Smooth muscle cell of the brain vasculature (primary cell): ENCODE data around the gene LRRK2.
"Not testable (repeated sequence)": the region's sequence is repeated elsewhere in the genome, so short reads cannot be mapped to it uniquely, and the experiment has no call there.

Experiments
- DNase-seq: peaks from one replicate; pipeline ENCODE4 v3.0.0-alpha.2; 2012; ENCODE audit warnings: low read depth, low spot score

The LRRK2 gene

DNA sequence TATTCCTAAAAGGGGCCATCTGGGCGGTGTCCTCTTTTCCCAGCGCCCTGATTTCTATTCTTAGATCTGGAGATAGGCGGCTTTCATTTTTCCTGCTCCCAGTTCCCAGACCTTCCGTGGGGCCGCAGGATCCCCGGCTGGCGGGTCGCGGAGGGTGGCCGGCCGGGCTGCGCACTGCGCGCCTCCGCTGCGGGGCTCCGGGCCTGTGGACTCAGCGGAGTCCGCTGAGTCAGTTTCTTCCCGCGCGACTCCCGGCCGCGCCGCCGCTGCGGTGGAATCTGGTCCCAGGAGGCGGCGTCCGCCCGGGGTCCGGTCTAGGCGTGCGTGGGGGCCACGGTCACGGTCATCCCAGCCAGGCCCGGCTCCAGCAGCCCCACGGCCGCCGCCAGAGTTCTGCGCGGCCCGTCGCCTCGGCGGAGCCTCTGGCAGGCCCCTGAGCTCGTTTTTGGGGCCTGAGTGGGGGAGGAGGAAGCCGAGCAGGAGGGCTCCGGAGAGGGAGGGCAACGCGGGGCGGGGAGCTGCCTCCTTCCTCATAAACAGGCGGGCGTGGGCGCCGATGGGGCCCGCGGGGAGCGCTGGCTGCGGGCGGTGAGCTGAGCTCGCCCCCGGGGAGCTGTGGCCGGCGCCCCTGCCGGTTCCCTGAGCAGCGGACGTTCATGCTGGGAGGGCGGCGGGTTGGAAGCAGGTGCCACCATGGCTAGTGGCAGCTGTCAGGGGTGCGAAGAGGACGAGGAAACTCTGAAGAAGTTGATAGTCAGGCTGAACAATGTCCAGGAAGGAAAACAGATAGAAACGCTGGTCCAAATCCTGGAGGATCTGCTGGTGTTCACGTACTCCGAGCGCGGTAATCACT is at the start of gene LRRK2:
Gene LRRK2, plus strand, starts transcription at position 559 of the 853 bp plus-strand sequence. Its CDS starts 135 bp downstream, at position 694.
- DNase-seq: no peak

DNA sequence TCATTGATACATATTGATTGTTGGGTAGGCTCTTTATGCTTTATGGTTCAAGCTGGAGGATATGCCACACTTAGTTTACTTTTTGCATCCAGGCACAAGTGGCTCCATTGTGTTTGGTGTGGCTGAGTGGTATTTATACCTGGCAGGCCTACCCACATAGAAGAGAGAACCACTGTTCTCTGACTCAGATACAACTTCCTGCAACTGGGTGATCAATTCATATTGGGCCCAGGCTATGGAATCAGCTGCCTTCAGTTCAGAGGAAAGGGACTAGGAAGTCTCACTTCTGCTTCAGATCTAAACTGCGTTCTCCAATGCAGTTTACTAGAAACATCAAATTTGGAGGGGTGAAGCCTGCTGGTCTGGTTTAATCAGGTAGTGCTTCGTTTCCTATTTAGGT is 49.8 kb upstream of the LRRK2 start:
- DNase-seq: no peak

DNA sequence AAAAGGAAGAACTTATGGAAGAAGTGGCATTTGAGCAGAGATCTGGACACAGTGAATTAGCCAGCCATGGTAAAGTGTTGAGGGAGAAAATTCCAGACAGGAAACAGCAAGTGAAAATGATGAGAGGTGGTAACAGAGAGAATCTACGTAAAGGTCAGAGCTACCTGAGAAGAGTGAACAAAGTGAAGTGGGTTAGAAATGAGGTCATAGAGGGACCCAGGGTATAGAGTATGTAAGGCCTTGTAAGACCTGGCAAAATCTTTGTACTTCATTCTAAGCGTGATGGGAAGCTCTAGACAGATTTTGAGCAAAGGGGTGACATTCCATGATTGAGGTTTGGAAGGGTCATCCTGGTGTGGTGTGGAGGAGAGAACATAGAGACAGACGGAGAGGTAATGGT is 49.3 kb upstream of the LRRK2 start:
- no peak for DNase-seq

DNA sequence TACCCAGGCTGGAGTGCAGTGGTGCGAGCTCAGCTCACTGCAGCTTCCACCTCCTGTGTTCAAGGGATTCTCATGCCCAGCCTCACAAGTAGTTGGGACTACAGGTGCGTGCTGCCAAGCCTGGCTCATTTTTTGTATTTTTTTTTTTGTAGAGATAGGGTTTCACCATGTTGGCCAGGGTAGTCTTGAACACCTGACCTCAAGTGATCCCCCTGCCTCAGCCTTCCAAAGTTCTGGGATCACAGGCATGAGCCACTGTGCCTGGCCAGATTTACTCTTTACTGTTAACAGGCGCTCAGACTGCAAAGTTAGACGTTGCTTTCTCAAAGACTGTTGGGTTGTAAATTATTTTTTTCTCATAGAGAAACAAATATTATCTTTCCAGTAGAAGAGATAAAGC is 46.1 kb upstream of the LRRK2 start:
- DNase-seq: no peak

GRCh38 chr12:40181490-40181889 is 43.3 kb upstream of the LRRK2 start:
- DNase-seq: no peak

DNA sequence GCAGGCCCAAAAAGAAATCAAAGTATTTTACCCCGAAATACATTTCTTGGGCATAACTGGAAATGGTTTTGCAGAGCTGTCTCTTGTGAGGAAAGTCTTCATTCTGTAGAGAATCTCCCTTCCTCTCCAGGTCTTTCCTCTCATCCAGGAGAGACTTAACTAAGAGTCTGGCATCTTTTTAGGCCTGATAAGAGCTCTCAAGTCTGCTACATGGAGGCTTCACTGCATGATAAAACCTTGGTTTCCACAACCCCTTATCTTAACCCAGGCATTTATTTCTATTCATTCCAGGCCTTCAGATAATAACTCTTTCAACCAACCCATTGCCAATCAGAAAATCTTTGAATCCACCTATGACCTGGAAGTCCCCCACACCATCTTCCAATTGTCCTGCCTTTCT is 41.1 kb upstream of the LRRK2 start:
- no peak for DNase-seq

- DNase-seq: no peak
Observed at GRCh38 chr12:40184493-40185302, 40.1 kb upstream of the LRRK2 start.

- DNase-seq: no peak
Observed at GRCh38 chr12:40185303-40185693, 39.5 kb upstream of the LRRK2 start.

DNA sequence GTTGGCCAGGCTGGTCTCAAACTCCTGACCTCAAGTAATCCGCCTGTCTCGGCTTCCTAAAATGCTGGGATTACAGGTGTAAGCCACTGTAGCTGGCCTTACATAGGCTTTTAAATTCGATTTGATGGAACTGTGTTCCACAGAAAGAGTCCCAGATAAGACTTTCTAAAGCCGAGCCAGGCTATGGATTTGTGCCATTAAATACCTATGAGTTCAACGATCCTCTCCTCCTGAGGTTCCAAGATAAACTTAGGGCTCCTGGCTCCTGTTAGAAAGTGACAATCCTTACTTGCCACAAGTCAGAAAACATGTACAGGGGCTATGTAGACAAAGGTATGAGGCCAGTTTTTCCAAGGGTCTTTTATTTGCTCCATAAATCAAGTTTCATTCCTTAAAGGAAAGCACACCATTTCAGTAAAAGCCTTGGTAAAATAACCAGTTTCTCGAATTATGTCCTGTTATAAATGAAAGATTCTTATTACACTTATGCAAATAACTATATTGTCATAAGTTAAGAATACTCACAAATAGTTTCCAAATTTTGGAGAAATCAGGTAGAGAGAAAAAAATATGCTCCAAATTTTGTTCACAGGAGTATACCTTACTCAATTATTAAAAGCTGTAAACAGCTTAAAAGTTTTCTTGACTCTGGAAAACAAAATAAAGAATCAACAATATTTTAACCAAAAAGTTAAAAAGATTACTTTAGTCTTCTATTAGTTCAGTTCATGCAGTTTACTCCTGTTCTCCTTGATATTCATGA is 36.1 kb upstream of the LRRK2 start:
- no peak for DNase-seq

DNA sequence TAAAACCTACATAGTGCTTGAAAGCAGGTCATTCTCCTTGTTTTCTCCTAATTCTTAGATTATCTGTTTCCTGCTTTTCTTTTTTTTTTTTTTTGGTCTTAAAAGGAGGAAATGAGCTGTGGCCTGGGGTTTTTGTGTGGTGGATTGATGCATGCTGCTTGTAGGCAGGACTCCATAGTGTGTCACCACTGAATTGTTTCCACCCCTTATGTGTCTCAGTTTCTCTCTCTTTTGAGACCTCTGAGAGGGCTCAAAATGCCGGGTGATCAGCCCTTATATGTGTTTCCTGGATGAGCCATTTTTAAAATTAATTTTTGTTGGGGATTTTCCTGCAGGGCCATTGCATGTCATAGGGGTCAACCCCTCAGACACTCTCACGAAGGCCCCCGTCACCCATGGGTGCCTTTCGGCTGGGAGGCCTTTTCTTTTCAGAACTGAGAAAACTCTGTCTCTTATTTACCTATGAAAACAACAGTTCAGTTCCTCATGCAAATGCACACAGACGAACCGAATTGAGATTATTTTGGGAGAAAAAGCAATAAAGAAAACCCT is 32.0 kb upstream of the LRRK2 start:
- no peak for DNase-seq

- no peak for DNase-seq
Observed at GRCh38 chr12:40194846-40195245, 30.0 kb upstream of the LRRK2 start.

DNA sequence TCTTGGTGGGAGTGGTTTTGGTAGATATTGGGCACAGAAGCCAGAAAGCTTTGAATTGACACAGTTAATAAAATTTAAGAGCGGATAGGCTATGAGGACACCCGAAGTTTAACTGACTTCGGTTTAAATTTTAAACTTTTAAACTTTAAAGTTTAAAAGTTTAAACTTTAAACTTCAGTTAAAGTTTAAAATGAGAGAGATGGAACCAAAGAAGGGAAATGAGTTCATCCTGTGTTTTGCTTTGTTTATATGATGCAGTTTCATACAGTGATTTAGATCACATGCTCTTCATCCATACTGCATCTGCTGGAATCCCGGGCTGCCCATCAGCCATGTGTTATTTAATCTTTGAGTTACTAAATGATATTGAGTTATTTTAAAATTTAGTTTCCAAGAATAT is 27.2 kb upstream of the LRRK2 start:
- DNase-seq: no peak

DNA sequence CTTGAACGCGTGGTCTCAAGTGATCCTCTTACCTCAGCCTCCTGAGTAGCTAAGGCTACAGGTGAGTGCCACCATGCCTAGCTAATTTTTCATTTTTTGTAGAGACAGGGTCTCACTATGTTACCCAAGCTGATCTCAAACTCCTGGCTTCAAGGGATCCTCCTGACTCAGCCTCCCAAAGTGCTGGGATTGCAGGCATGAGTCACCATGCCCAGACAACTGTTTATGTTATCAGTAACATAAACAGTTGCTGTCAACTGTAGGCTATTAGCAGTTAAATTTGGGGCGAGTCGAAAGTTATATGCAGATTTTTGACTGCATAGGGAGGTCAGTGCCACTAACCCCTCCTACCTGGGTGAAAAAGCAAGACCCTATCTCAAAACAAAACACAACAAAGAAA is 26.2 kb upstream of the LRRK2 start:
- DNase-seq: no peak

DNA sequence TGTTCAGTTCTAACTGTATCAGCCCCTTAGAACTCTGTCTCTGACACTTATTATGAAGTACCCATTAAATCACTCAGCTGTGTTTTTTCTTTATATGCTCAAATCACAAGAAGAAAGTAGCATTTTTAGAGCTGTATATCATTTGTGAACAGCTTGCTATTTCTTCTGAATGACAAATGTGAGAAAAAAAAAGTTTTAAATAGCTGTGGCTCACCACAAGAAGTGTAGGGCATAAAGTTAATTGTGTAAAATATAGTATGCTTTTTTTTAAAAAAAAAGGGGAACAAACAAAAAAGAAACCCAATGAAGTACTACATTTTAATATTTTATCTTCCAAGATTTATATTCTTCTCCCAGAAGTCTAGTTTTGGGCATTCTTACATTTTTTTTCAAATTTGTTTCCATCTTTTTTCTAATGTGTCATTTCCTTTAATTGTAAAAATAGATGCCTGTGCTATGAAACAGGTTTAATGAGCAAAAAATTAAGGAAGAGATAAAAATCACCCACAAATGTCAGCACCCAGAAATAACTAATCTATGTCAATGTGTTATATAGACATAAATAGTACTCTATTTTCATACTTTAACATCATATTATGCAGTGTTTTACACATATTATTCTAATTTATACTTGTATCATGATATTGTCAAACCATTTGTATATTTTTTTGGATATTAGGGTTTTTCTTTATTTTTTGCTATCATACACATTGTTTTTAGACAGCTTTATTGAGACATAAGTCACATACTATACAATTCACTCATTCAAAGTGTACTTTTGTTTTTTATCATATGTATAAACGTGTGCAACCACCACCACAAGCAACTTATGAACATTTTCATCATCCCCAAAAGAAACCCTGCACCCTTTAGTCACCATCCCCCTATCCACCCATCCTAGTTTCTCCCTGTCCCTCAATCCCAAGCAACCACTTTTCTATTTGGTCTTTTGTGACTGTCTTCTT is 22.4 kb upstream of the LRRK2 start:
- DNase-seq: no peak

GRCh38 chr12:40203060-40203430 is 21.8 kb upstream of the LRRK2 start:
- no peak for DNase-seq

DNA sequence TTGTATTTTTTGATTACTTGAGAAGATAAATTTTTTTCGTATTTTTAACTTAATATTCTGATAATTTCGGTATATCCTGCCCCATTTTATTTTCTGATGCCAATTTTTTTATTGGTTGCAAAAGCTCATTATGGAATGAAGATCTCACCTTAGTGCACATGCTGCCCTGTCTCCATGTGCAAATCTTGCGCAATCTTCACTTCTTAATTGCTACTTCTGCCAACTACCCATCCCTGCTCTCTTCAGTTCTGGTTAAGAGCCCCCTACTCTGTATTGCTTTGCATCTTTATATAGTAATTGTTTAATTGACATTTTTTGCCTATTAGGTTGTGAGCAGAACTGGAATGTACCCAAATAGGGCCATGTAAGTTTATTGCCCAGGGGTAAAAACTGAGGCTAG is 20.5 kb upstream of the LRRK2 start:
- no peak for DNase-seq

DNA sequence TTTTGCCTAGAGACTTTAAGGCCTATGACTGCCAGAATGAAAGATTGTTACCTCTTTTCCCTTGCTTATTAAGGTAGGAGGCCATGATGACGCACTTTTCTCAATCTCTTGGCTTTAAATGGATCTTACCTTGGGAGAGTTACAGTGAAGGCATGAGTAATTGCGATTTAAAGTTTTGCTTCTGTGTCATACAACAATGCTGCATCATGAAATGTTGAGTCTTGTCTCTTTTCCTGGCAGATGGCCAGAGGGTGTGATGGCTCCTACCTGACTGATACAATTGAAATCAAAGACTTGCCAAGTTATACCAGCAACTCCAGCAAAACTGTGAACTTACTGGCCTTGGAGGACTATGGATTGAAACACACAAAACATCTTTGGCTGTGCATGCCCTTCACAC is 17.2 kb upstream of the LRRK2 start:
- no peak for DNase-seq

DNA sequence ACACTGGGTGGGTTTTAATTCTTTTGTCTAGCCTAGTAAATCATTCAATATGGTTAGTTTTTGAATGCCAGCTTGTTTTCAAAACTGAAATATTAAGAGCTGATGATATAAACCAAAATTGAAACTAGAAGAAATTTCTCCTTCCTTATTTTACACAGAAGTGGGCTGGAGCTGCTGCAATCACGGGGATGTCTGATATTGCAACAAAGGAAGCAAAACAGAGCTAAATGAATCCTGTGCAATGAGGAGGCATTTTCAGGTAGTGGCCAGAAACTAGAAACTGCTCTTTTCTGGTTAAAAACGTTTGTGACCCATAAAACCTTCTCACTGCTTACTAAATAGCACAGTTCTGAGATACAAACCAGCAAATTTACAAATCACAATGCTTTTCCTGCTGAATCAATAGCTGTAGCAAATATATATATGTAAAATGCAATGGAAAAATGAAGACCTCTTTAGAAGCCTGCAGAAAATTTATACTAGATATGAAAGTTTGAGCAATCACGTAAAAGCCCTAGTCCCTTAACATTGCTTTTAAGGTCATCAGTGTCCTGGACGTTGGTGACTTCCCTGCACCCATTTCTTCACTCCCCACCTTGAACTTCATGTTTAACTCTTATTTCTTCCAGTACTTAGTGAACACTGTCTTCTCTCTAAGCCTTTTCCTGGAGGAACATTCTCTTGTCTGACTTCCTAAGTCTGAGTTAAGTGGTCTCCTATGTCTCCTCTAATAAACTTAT is 15.9 kb upstream of the LRRK2 start:
- DNase-seq: no peak

- DNase-seq: no peak
Observed at GRCh38 chr12:40209886-40210285, 14.9 kb upstream of the LRRK2 start.

- DNase-seq: not testable (repeated sequence)
Observed at GRCh38 chr12:40211186-40211585, 13.6 kb upstream of the LRRK2 start.
